GM12878 (cell line): Measurements from ENCODE around the gene PLSCR4.

Experiments used
- CEBPB ChIP-seq, 2 experiments: fragments of 150-350 bp in 1 of 2; IDR thresholded peaks; 2 replicates each; pipeline ENCODE4 v1.6.1; 2012 to 2014; ENCODE audit warnings: low read depth in 2 of 2, low read length in 2 of 2, borderline replicate concordance in 1 of 2, inconsistent platforms in 1 of 2
- CTCF ChIP-seq, 3 experiments: IDR thresholded peaks in 2 of 3; conservative IDR thresholded peaks in 1 of 3; 2 replicates each; pipeline ENCODE4 v1.5.1; 2011; ENCODE audit warnings: low read depth in 3 of 3, low read length in 3 of 3, mild to moderate bottlenecking in 3 of 3, control low read depth in 2 of 3, moderate library complexity in 2 of 3, inconsistent platforms in 1 of 3, mixed read lengths in 1 of 3; ENCODE audit not compliant: control insufficient read depth in 2 of 3, insufficient read depth in 1 of 3; ENCODE audit errors: extremely low read depth in 1 of 3
- HDAC6 ChIP-seq: fragments of 200-600 bp; sonication (generic); IDR thresholded peaks from one replicate; pipeline ENCODE4 v1.8.0; 2017; ENCODE audit warnings: antibody characterized with exemption; ENCODE audit not compliant: unreplicated experiment
- PML ChIP-seq: IDR thresholded peaks from 2 replicates; pipeline ENCODE4 v1.6.1; 2012; ENCODE audit warnings: low read length, inconsistent platforms
- POLR2A ChIP-seq: IDR thresholded peaks from 2 replicates; pipeline ENCODE4 v1.6.1; 2011; ENCODE audit warnings: low read depth, mild to moderate bottlenecking, low read length
- POLR2AphosphoS5 ChIP-seq: IDR thresholded peaks from 2 replicates; pipeline ENCODE4 v1.6.1; 2011; ENCODE audit warnings: mild to moderate bottlenecking, low read length, inconsistent platforms
- REST ChIP-seq: IDR thresholded peaks from 2 replicates; pipeline ENCODE4 v1.6.1; 2012; ENCODE audit warnings: mild to moderate bottlenecking, low read depth, low read length
- TCF12 ChIP-seq: IDR thresholded peaks from 2 replicates; pipeline ENCODE4 v1.6.1; 2011; ENCODE audit warnings: low read depth, mild to moderate bottlenecking, low read length
- USF1 ChIP-seq: IDR thresholded peaks from 2 replicates; pipeline ENCODE4 v1.6.1; 2011; ENCODE audit warnings: borderline replicate concordance, low read depth, mild to moderate bottlenecking, moderate library complexity, mixed read lengths, low read length; ENCODE audit not compliant: insufficient read depth; ENCODE audit errors: extremely low read length
- ZBED1 ChIP-seq: IDR thresholded peaks from 2 replicates; pipeline ENCODE4 v1.6.1; 2016; ENCODE audit warnings: borderline replicate concordance
- ZNF384 ChIP-seq: IDR thresholded peaks from 2 replicates; pipeline ENCODE4 v1.6.1; 2012; ENCODE audit warnings: low read depth, mild to moderate bottlenecking, low read length, improper control_type of control experiment, borderline replicate concordance
- ZNF687 ChIP-seq: fragments of 450-650 bp; IDR thresholded peaks from 2 replicates; pipeline ENCODE4 v1.6.1; 2017; ENCODE audit warnings: mild to moderate bottlenecking, moderate library complexity

GRCh38 chr3:146184241-146185015 is 66.5 kb downstream of the PLSCR4 start:
- TF ChIP-seq CTCF (IDR thresholded peaks at IDR 0.05 in 2 of 3, conservative IDR thresholded peaks at IDR 0.05 in 1 of 3; ENCODE audit: control insufficient read depth in 2 of 3, extremely low read depth in 1 of 3, insufficient read depth in 1 of 3, low read depth in 3 of 3, low read length in 3 of 3) (no peak), HDAC6 (no peak), ZNF384 (no peak), USF1 (no peak), TCF12 (no peak), ZBED1 (no peak), PML (no peak), POLR2AphosphoS5 (no peak), ZNF687 (no peak), REST (no peak), CEBPB (IDR thresholded peaks at IDR 0.05; ENCODE audit: borderline replicate concordance in 1 of 2, low read depth in 2 of 2, low read length in 2 of 2) (no peak), POLR2A (no peak)
